HG03159 (cell line): Measurements from ENCODE around the gene SLC25A19.
A peak's percentile ranks its signal among the peaks of the same experiment; 100 is the strongest.
"Not testable (repeated sequence)": the region's sequence is repeated elsewhere in the genome, so short reads cannot be mapped to it uniquely, and the experiment has no call there.

Source experiments
- ATAC-seq: cut with Tn5 transposase; IDR thresholded peaks from one replicate; pipeline ENCODE4 v1.9.1; 2021; ENCODE audit warnings: mild to moderate bottlenecking, moderate library complexity; ENCODE audit not compliant: unreplicated experiment

SLC25A19 gene

GRCh38 chr17:75301502-75302206 is 12.4 kb upstream of the SLC25A19 start:
- ATAC-seq, result no peak

GRCh38 chr17:75301049-75301448 is 11.8 kb upstream of the SLC25A19 start:
- no peak for ATAC-seq

GRCh38 chr17:75300280-75300679 is 11.0 kb upstream of the SLC25A19 start:
- ATAC-seq, result no peak

- ATAC-seq, result peak; percentile 66
Measured at GRCh38 chr17:75295201-75296158, 6.2 kb upstream of the SLC25A19 start.

- ATAC-seq, result not testable (repeated sequence)
Measured at GRCh38 chr17:75292810-75293448, 3.7 kb upstream of the SLC25A19 start.

GRCh38 chr17:75289832-75290337 is 652 bp upstream of the SLC25A19 start:
- peak; percentile 32 for ATAC-seq

GRCh38 chr17:75288770-75289114 is 491 bp downstream of the SLC25A19 start:
- peak; percentile 8 for ATAC-seq

GRCh38 chr17:75288359-75288758 is 874 bp downstream of the SLC25A19 start:
- ATAC-seq, result no peak

GRCh38 chr17:75287221-75287620 is 2.0 kb downstream of the SLC25A19 start:
- ATAC-seq, result no peak

GRCh38 chr17:75285123-75285522 is 4.1 kb downstream of the SLC25A19 start:
- ATAC-seq, result no peak

- ATAC-seq, result not testable (repeated sequence)
Measured at GRCh38 chr17:75280189-75280588, 9.0 kb downstream of the SLC25A19 start.

GRCh38 chr17:75277664-75278071 is 11.6 kb downstream of the SLC25A19 start:
- no peak for ATAC-seq

GRCh38 chr17:75273977-75274708 is 15.1 kb downstream of the SLC25A19 start:
- no peak for ATAC-seq

GRCh38 chr17:75272848-75273184 is 16.4 kb downstream of the SLC25A19 start:
- no peak for ATAC-seq

- ATAC-seq, result no peak
Measured at GRCh38 chr17:75271955-75272847, 17.0 kb downstream of the SLC25A19 start.

- ATAC-seq, result peak; percentile 57
Measured at GRCh38 chr17:75271233-75271954, 17.8 kb downstream of the SLC25A19 start.

GRCh38 chr17:75270966-75271232 is 18.3 kb downstream of the SLC25A19 start, which contains the start of gene MIF4GD:
TSS of gene MIF4GD (minus strand) at chr17:75271231. CDS start at chr17:75270195, 1,036 bp downstream.
- ATAC-seq, result no peak

- peak; percentile 38 for ATAC-seq
Measured at GRCh38 chr17:75270218-75270965, 18.8 kb downstream of the SLC25A19 start.

GRCh38 chr17:75269844-75270217 is 19.4 kb downstream of the SLC25A19 start:
- no peak for ATAC-seq
